Trophoblast cell (in vitro differentiated cells and primary cell): ENCODE data around the gene RBBP7.
A peak's percentile ranks its signal among the peaks of the same experiment; 100 is the strongest.

Experiments
- DNase-seq, 2 donors: peaks; one replicate each; pipeline ENCODE4 v3.0.0-alpha.2; 2016
- H2AFZ ChIP-seq: 2 replicates; pipeline ENCODE4 v1.6.1; 2013; ENCODE audit warnings: low read length, moderate library complexity, mild to moderate bottlenecking; ENCODE audit not compliant: insufficient read depth, poor library complexity
- H2AK5ac ChIP-seq: 2 replicates; pipeline ENCODE4 v1.6.1; 2013; ENCODE audit warnings: mild to moderate bottlenecking, low read length
- H2BK120ac ChIP-seq: 2 replicates; pipeline ENCODE4 v1.6.1; 2013; ENCODE audit warnings: low read length, mild to moderate bottlenecking, moderate library complexity; ENCODE audit not compliant: insufficient read depth, poor library complexity
- H2BK12ac ChIP-seq: 2 replicates; pipeline ENCODE4 v1.6.1; 2013; ENCODE audit warnings: mild to moderate bottlenecking, low read length, moderate library complexity
- H2BK5ac ChIP-seq: 2 replicates; pipeline ENCODE4 v1.6.1; 2013; ENCODE audit warnings: low read length, low read depth, moderate library complexity, mild to moderate bottlenecking; ENCODE audit not compliant: poor library complexity
- H3K14ac ChIP-seq: 2 replicates; pipeline ENCODE4 v1.6.1; 2013; ENCODE audit warnings: mild to moderate bottlenecking, low read length
- H3K18ac ChIP-seq: 2 replicates; pipeline ENCODE4 v1.6.1; 2013; ENCODE audit warnings: mild to moderate bottlenecking, low read length
- H3K23ac ChIP-seq: 2 replicates; pipeline ENCODE4 v1.6.1; 2013; ENCODE audit warnings: low read length
- H3K27ac ChIP-seq: 2 replicates; pipeline ENCODE4 v1.5.1; 2013; ENCODE audit warnings: low read depth, mild to moderate bottlenecking, inconsistent platforms, low read length, moderate library complexity
- H3K27me3 ChIP-seq: 2 replicates; pipeline ENCODE4 v1.6.1; 2013; ENCODE audit warnings: inconsistent platforms, mild to moderate bottlenecking, low read length, moderate library complexity; ENCODE audit not compliant: insufficient read depth
- H3K36me3 ChIP-seq, 2 experiments: 1 replicate in 1 of 2; 2 replicates in 1 of 2; pipeline ENCODE4 v1.6.1; 2013; ENCODE audit warnings: low read length in 2 of 2, mild to moderate bottlenecking in 2 of 2, moderate library complexity in 1 of 2; ENCODE audit not compliant: insufficient read depth in 2 of 2, control insufficient read depth in 1 of 2
- H3K4ac ChIP-seq: 2 replicates; pipeline ENCODE4 v1.6.1; 2013; ENCODE audit warnings: low read depth, mild to moderate bottlenecking, low read length, moderate library complexity
- H3K4me1 ChIP-seq, 2 experiments: 1 replicate in 1 of 2; 2 replicates in 1 of 2; pipeline ENCODE4 v1.6.1; 2013; ENCODE audit warnings: low read length in 2 of 2, mild to moderate bottlenecking in 2 of 2, moderate library complexity in 1 of 2; ENCODE audit not compliant: insufficient read depth in 2 of 2, control insufficient read depth in 1 of 2
- H3K4me2 ChIP-seq: 2 replicates; pipeline ENCODE4 v1.6.1; 2013; ENCODE audit warnings: inconsistent platforms, mild to moderate bottlenecking, low read length, moderate library complexity
- H3K4me3 ChIP-seq: 2 replicates; pipeline ENCODE4 v1.5.1; 2013; ENCODE audit warnings: mild to moderate bottlenecking, low read depth, low read length, inconsistent platforms
- H3K79me1 ChIP-seq: one replicate; pipeline ENCODE4 v1.6.1; 2013; ENCODE audit warnings: low read length
- H3K79me2 ChIP-seq: 2 replicates; pipeline ENCODE4 v1.6.1; 2013; ENCODE audit warnings: low read length, mild to moderate bottlenecking; ENCODE audit not compliant: control insufficient read depth, insufficient read depth, poor library complexity
- H3K9ac ChIP-seq: 2 replicates; pipeline ENCODE4 v1.6.1; 2013; ENCODE audit warnings: mild to moderate bottlenecking, low read length
- H3K9me3 ChIP-seq: 2 replicates; pipeline ENCODE4 v1.6.1; 2013; ENCODE audit warnings: low read depth, mild to moderate bottlenecking, control low read depth, inconsistent platforms, low read length; ENCODE audit not compliant: insufficient read depth
- H4K12ac ChIP-seq: 2 replicates; pipeline ENCODE4 v1.6.1; 2013; ENCODE audit warnings: low read depth, mild to moderate bottlenecking, low read length, moderate library complexity
- H4K8ac ChIP-seq: 2 replicates; pipeline ENCODE4 v1.6.1; 2013; ENCODE audit warnings: low read depth, mild to moderate bottlenecking, low read length, moderate library complexity
- H4K91ac ChIP-seq: one replicate; pipeline ENCODE4 v1.6.1; 2013; ENCODE audit warnings: low read depth, mild to moderate bottlenecking, low read length, moderate library complexity
- WGBS: extraction: QIAGEN DNeasy Blood & Tissue Kit; methylation state at CpG from one replicate; pipeline ENCODE4 v1.1.7; 2013; ENCODE audit warnings: missing lambda C conversion rate; ENCODE audit not compliant: insufficient read length, insufficient coverage; ENCODE audit errors: extremely low coverage; 5-methylcytosine and 5-hydroxymethylcytosine counted together

RBBP7 gene

GRCh38 chrX:16814597-16814996, 55.6 kb downstream of the RBBP7 start:
- no peak overlapping the region for H3K27ac ChIP-seq
- no peaks in the 10 kb centered on the region for H3K4me1 ChIP-seq

DNA sequence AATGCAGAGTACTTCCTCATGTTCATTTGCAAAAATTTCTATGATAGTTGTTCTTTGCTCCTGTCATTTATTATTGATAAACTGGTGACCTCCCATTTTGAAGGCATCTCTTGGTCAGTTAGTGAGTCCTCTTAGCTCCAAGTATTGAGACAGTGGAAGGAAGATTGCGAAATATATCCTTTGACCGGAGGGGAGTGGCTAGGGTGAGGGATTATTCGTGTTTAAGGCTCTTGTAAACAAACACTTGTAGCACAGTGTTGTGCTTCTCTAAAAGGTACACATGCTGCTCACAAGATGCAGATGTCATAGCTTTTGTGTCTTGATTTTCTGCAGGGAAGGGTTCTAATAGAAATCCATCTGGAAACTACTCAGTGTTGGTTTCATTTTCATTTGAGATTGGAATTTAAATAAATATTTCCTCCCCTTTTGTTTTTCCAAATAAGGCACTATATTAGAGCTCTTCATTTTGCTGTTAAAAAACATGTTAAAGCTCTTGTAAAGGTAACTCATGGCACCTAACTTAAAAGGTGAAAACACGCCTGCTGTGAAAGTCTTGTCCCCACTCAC, 62.1 kb downstream of the RBBP7 start:
- Histone ChIP-seq H4K12ac (no peak overlapping the region), H3K4me3 (no peak overlapping the region), H3K27ac (no peak overlapping the region), H3K4me1 (no peaks in the 10 kb centered on the region), H2BK120ac (no peak overlapping the region), H3K23ac (no peak overlapping the region), H3K4ac (no peak overlapping the region), H3K9ac (no peak overlapping the region), H3K14ac (no peak overlapping the region), H4K8ac (no peak overlapping the region), H3K18ac (no peak overlapping the region), H2BK12ac (no peak overlapping the region), H3K27me3 (no peaks in the 10 kb centered on the region), H2BK5ac (no peak overlapping the region), H3K9me3 (no peaks in the 10 kb centered on the region), H3K4me2 (no peak overlapping the region), H2AFZ (no peak overlapping the region), H4K91ac (no peak overlapping the region), H3K36me3 (no peaks in the 10 kb centered on the region), H3K79me1 (no peaks in the 10 kb centered on the region), H2AK5ac (no peak overlapping the region), H3K79me2 (no peaks in the 10 kb centered on the region)
- peak in 1 of 2 donors; percentile 36 for DNase-seq
- no CpG with 5 or more reads among the region's 4 CpGs for WGBS

More at GRCh38 chrX:16814597-16814996, 55.6 kb downstream of the RBBP7 start:
- no peak overlapping the region for H3K14ac ChIP-seq
- no peaks in the 10 kb centered on the region for H3K79me2 ChIP-seq
- no peak overlapping the region for H3K4me3 ChIP-seq
- H2AK5ac ChIP-seq: no peak overlapping the region
- no CpG with 5 or more reads among the region's 1 CpG for WGBS
- no peak overlapping the region for H4K8ac ChIP-seq
- peaks cover 0 to 2% of the 10 kb centered on the region in 2 experiments for H3K36me3 ChIP-seq
- H2BK120ac ChIP-seq: no peak overlapping the region
- H3K9me3 ChIP-seq: no peaks in the 10 kb centered on the region
- H3K79me1 ChIP-seq: no peaks in the 10 kb centered on the region
- no peak overlapping the region for H3K4ac ChIP-seq
- no peak overlapping the region for H3K4me2 ChIP-seq
- H4K91ac ChIP-seq: no peak overlapping the region
- no peak overlapping the region for H2BK5ac ChIP-seq
- no peak overlapping the region for H2AFZ ChIP-seq
- H3K9ac ChIP-seq: no peak overlapping the region
- H4K12ac ChIP-seq: no peak overlapping the region
- no peaks in the 10 kb centered on the region for H3K27me3 ChIP-seq
- H3K18ac ChIP-seq: no peak overlapping the region
- DNase-seq: no peak
- no peak overlapping the region for H3K23ac ChIP-seq
- no peak overlapping the region for H2BK12ac ChIP-seq

DNA sequence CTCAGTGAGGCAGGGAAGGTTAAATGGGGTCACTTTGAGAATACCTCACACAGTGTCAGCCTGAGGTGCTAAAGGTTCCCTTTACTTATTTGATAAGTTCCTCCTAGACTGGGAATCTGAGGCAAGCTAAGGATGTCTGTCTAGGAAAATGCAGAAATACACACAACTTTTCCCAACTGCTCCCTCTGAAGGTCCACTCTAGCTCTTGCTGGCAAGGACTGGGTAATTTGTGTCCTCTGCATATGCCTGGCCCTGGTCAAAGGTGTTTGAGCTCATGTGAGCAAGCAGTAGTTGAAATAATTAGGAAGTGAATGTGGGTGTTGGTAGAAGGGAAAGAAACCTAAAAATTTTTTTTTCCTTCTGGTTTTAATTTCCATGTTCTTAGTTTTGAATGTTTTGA, 62.6 kb downstream of the RBBP7 start:
- H3K9ac ChIP-seq: no peak overlapping the region
- no peak overlapping the region for H3K27ac ChIP-seq

DNA sequence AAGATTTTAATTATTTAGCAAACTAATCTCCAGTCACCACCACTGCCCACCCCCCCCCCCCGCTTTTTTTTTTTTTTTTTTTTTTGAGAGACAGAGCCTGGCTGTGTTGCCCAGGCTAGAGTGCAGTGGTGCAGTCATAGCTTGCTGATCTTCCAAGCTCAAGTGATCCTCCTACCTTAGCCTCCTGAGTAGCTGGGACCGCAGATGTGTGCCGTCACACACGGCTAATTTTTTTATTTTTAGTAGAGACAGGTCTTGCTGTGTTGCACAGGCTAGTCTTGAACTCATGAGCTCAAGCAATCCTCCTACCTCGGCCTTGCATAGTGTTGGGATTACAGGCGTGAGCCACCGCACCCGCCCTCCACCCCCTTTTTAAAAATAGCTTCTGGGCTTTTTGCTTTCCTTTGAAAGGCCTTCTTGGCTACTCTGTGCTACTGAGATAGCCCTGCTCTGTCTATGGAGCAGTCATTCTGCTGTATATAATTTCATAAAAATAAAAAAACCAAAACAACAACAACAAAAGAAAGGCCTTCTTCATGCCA, 65.2 kb downstream of the RBBP7 start:
- Histone ChIP-seq H2AFZ (no peak overlapping the region), H3K9ac (no peak overlapping the region), H3K9me3 (no peaks in the 10 kb centered on the region), H2BK120ac (no peak overlapping the region), H3K18ac (no peak overlapping the region), H3K79me1 (no peaks in the 10 kb centered on the region), H3K14ac (no peak overlapping the region), H2AK5ac (no peak overlapping the region), H3K27me3 (no peaks in the 10 kb centered on the region), H4K8ac (no peak overlapping the region), H3K27ac (no peak overlapping the region), H3K4ac (no peak overlapping the region), H2BK12ac (no peak overlapping the region), H3K4me2 (no peak overlapping the region), H2BK5ac (no peak overlapping the region), H3K36me3 (no peaks in the 10 kb centered on the region), H3K4me1 (no peaks in the 10 kb centered on the region), H3K4me3 (no peak overlapping the region), H3K23ac (no peak overlapping the region), H3K79me2 (no peaks in the 10 kb centered on the region), H4K91ac (no peak overlapping the region), H4K12ac (no peak overlapping the region)
- WGBS: no CpG with 5 or more reads among the region's 8 CpGs
- no peak for DNase-seq

More for the DNA sequence above, 62.6 kb downstream of the RBBP7 start:
- no peak overlapping the region for H3K23ac ChIP-seq
- H3K79me2 ChIP-seq: no peaks in the 10 kb centered on the region
- H4K8ac ChIP-seq: no peak overlapping the region
- no peaks in the 10 kb centered on the region for H3K27me3 ChIP-seq
- H3K4me2 ChIP-seq: no peak overlapping the region
- H3K4me1 ChIP-seq: no peaks in the 10 kb centered on the region
- no peak overlapping the region for H3K18ac ChIP-seq
- H2BK12ac ChIP-seq: no peak overlapping the region
- no peak overlapping the region for H3K4me3 ChIP-seq
- no peak overlapping the region for H4K12ac ChIP-seq
- no peak overlapping the region for H4K91ac ChIP-seq
- H3K79me1 ChIP-seq: no peaks in the 10 kb centered on the region
- no peak overlapping the region for H2AFZ ChIP-seq
- no peak overlapping the region for H3K14ac ChIP-seq
- H3K4ac ChIP-seq: no peak overlapping the region
- H3K9me3 ChIP-seq: no peaks in the 10 kb centered on the region
- H2AK5ac ChIP-seq: no peak overlapping the region
- H2BK5ac ChIP-seq: no peak overlapping the region
- H3K36me3 ChIP-seq: no peaks in the 10 kb centered on the region
- no peak for DNase-seq
- no peak overlapping the region for H2BK120ac ChIP-seq
